MCF 10A (cell line): ENCODE results near the gene MOK. TPM values are rescaled to one million over a fixed set of nuclear protein-coding genes. Genes with fewer than 3 reads are reported as not detected.

ENCODE experiments used
- BruUV-seq: library from RNA; stranded (reverse); fragments of 400-500 nt; replicated peaks from 2 replicates; lab custom pipeline; 2021; lab: Mats Ljungman, UMichigan
- CTCF ChIA-PET: fragments of 300-600 bp; sonication (Branson Sonifier 250); formaldehyde crosslinking; extraction: SDS; loops from one replicate; lab custom pipeline; 2021; ENCODE audit warnings: antibody characterized with exemption, inconsistent platforms; lab: Yijun Ruan, JAX
- POLR2A ChIA-PET: fragments of 300-600, 350-650 bp; sonication (Branson Sonifier 250); formaldehyde crosslinking; extraction: SDS; loops from one replicate; lab custom pipeline; 2020; ENCODE audit warnings: antibody characterized with exemption, inconsistent platforms; lab: Yijun Ruan, JAX
- DNase-seq: peaks from one replicate; pipeline ENCODE4 v3.0.0-alpha.2; 2018; ENCODE audit not compliant: unreplicated experiment
- H3K27ac Mint-ChIP-seq: one replicate; pipeline ENCODE4 v1.8.0; 2022; ENCODE audit warnings: mild to moderate bottlenecking, low read depth, mixed read lengths; ENCODE audit not compliant: unreplicated experiment
- H3K27me3 Mint-ChIP-seq: one replicate; pipeline ENCODE4 v1.8.0; 2022; ENCODE audit warnings: mixed read lengths; ENCODE audit not compliant: insufficient read depth, unreplicated experiment
- H3K36me3 Mint-ChIP-seq: one replicate; pipeline ENCODE4 v1.8.0; 2022; ENCODE audit warnings: mild to moderate bottlenecking, moderate library complexity, mixed read lengths; ENCODE audit not compliant: insufficient read depth, unreplicated experiment
- H3K4me1 Mint-ChIP-seq: one replicate; pipeline ENCODE4 v1.8.0; 2022; ENCODE audit warnings: mixed read lengths; ENCODE audit not compliant: insufficient read depth, unreplicated experiment
- H3K4me3 Mint-ChIP-seq: one replicate; pipeline ENCODE4 v1.8.0; 2022; ENCODE audit warnings: mild to moderate bottlenecking, moderate library complexity, mixed read lengths; ENCODE audit not compliant: unreplicated experiment
- H3K9me3 Mint-ChIP-seq: one replicate; pipeline ENCODE4 v1.8.0; 2022; ENCODE audit warnings: mixed read lengths; ENCODE audit not compliant: unreplicated experiment
- CTCF ChIP-seq: fragments of 200-600 bp; IDR thresholded peaks from one replicate; pipeline ENCODE4 v1.8.0; 2022; ENCODE audit warnings: antibody characterized with exemption, mild to moderate bottlenecking; ENCODE audit not compliant: unreplicated experiment
- intact Hi-C: fragments of 100-400 bp; cut with micrococcal nuclease; formaldehyde crosslinking; loops from 2 replicates; pipeline ENCODE4 v1.14.1; 2022
- total RNA-seq: library from RNA; stranded (reverse); gene quantifications from 2 replicates; pipeline ENCODE4 v1.2.3, GENCODE V29; 2022

The MOK gene
- total RNA-seq, 1 experiment from 2014 or later = 98.9 TPM

DNA sequence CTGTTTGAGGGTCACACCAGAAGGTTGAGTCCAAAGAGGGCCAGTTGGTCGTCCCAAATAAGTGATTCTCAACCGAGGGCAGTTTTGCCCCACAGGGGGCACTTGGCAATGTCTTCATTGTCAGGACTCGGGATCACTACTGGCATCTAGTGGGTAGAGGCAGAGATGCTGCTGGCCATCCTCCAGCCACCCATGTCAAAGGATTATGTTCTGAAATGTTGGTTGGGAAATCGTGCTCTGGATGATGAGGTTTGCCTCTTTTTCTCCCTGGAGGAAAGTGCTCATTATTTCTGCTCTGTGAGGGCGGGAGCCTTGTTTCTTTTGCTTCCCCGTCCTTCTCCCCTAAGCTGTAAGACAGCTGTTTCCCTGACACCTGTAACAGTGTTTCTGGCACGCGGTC, 18.1 kb upstream of the MOK start:
- H3K4me1 Mint-ChIP-seq = peaks cover 7% of the 10 kb centered on the region
- H3K27ac Mint-ChIP-seq = no peak overlapping the region
- no peak overlapping the region for H3K4me3 Mint-ChIP-seq
- intact Hi-C loops = no loop called here
- ChIA-PET CTCF (interaction anchor here (0.6 to 1.4 kb wide), 7 partner anchors 11 to 359 kb away, joined by 3 to 5 read pairs (median 3); partner anchors contain the start of gene DYNC1H1), POLR2A (interaction anchor here (0.6 to 1.2 kb wide), 4 partner anchors 12 to 367 kb away, joined by 3 to 5 read pairs (median 4); partner anchors contain the start of gene MOK)
- no peaks in the 10 kb centered on the region for H3K27me3 Mint-ChIP-seq
- no peaks in the 10 kb centered on the region for H3K9me3 Mint-ChIP-seq
- TF ChIP-seq CTCF = peak; percentile 58
- BruUV-seq = no TSS peak
- peak; percentile 91 for DNase-seq
- H3K36me3 Mint-ChIP-seq = peaks cover 27% of the 10 kb centered on the region

- H3K27me3 Mint-ChIP-seq = no peaks in the 10 kb centered on the region
- ChIA-PET POLR2A (interaction anchor here (1.3 kb wide), 2 partner anchors 11 to 13 kb away, joined by 4 to 5 read pairs; no protein-coding TSS in a partner anchor), CTCF (interaction anchor here (0.6 to 1.4 kb wide), 9 partner anchors 22 to 374 kb away, joined by 3 to 5 read pairs (median 3); no protein-coding TSS in a partner anchor)
- H3K27ac Mint-ChIP-seq = no peak overlapping the region
- BruUV-seq = no TSS peak
- no peak for DNase-seq
- intact Hi-C loops = no loop called here
- TF ChIP-seq CTCF = no peak
- H3K9me3 Mint-ChIP-seq = no peaks in the 10 kb centered on the region
- peaks cover 15% of the 10 kb centered on the region for H3K4me1 Mint-ChIP-seq
- no peak overlapping the region for H3K4me3 Mint-ChIP-seq
- H3K36me3 Mint-ChIP-seq = peaks cover 30% of the 10 kb centered on the region
These were observed 16.8 kb upstream of the MOK start for GRCh38 chr14:102321456-102322422.

GRCh38 chr14:102320671-102321455, 15.9 kb upstream of the MOK start:
- no peaks in the 10 kb centered on the region for H3K9me3 Mint-ChIP-seq
- ChIA-PET CTCF (interaction anchor here (0.6 to 1.4 kb wide), 7 partner anchors 21 to 359 kb away, joined by 3 to 5 read pairs (median 3); no protein-coding TSS in a partner anchor), POLR2A (interaction anchor here (1.0 to 2.2 kb wide), 5 partner anchors 14 to 42 kb away, joined by 3 to 9 read pairs (median 5); partner anchors contain the start of genes CINP and TECPR2)
- peak overlapping the region; percentile 95 for H3K27ac Mint-ChIP-seq
- intact Hi-C loops = no loop called here
- TSS peak; percentile 56 for BruUV-seq
- H3K4me1 Mint-ChIP-seq = peaks cover 15% of the 10 kb centered on the region
- peaks cover 31% of the 10 kb centered on the region for H3K36me3 Mint-ChIP-seq
- TF ChIP-seq CTCF = no peak
- peak overlapping the region; percentile 93 for H3K4me3 Mint-ChIP-seq
- no peak for DNase-seq
- no peaks in the 10 kb centered on the region for H3K27me3 Mint-ChIP-seq
